Liver (tissue), 3 donors: ENCODE measurements around the gene MYO5C.

Experiments used
- ATF3 ChIP-seq: IDR thresholded peaks from 2 replicates; pipeline ENCODE4 v1.6.1; 2016; ENCODE audit warnings: antibody characterized with exemption
- CTCF ChIP-seq: fragments of 150-350 bp; IDR thresholded peaks from 2 replicates; pipeline ENCODE4 v1.5.1; 2017; ENCODE audit warnings: improper control_type of control experiment, low read depth, low read length; ENCODE audit not compliant: missing input control
- EGR1 ChIP-seq, 2 donors: IDR thresholded peaks; 2 replicates each; pipeline ENCODE4 v1.6.1; 2016 to 2018; ENCODE audit warnings: antibody characterized with exemption in 2 of 2, low read depth in 2 of 2
- HNF4G ChIP-seq: IDR thresholded peaks from 2 replicates; pipeline ENCODE4 v1.6.1; 2016; ENCODE audit warnings: antibody characterized with exemption
- MAX ChIP-seq: IDR thresholded peaks from 2 replicates; pipeline ENCODE4 v1.6.1; 2016; ENCODE audit warnings: antibody characterized with exemption
- RAD21 ChIP-seq, 2 donors: IDR thresholded peaks; 2 replicates each; pipeline ENCODE4 v1.6.1; 2016; ENCODE audit warnings: antibody characterized with exemption in 2 of 2, mild to moderate bottlenecking in 2 of 2
- REST ChIP-seq: IDR thresholded peaks from 2 replicates; pipeline ENCODE4 v1.6.1; 2016; ENCODE audit warnings: antibody characterized with exemption, mild to moderate bottlenecking
- SP1 ChIP-seq: IDR thresholded peaks from 2 replicates; pipeline ENCODE4 v1.6.1; 2018; ENCODE audit warnings: antibody characterized with exemption, mild to moderate bottlenecking
- donor health status: healthy.
- donor health status: healthy.

GRCh38 chr15:52163321-52164190 is 132.0 kb downstream of the MYO5C start:
- no peak for TF ChIP-seq EGR1 (IDR thresholded peaks at IDR 0.05; ENCODE audit: low read depth in 2 of 2)
- no peak for TF ChIP-seq REST
- TF ChIP-seq CTCF = no peak
- no peak for TF ChIP-seq SP1
- no peak for TF ChIP-seq ATF3
- no peak for TF ChIP-seq RAD21 (IDR thresholded peaks at IDR 0.05)
- TF ChIP-seq MAX = no peak
- no peak for TF ChIP-seq HNF4G
